Epithelial cell of prostate (primary cell): ENCODE measurements around the gene TPK1.

ENCODE experiments used
- DNase-seq: peaks from one replicate; pipeline ENCODE4 v3.0.0-alpha.2; 2011; ENCODE audit warnings: low read depth, low spot score
- H3K27ac ChIP-seq: fragments of 450-650 bp; 2 replicates; pipeline ENCODE4 v1.5.1; 2017; ENCODE audit warnings: mild to moderate bottlenecking

Gene TPK1

DNA sequence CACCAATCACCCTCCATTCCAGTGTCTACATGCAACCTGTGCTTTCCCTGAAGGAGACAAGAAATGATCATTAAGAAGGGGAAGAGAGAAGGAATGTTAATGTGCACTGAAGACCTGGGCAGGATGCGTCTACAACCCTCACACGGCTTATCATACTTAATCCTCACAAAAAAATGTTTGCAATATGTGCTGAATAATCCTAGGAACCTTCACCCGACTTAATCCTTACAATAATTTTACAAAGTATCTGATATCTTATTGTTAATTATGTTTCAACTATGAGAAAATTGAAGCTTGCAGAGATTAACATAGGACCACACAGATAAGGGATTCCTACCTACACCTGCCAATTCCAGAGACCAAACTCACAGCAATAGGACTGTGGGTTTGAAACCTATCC is 287.3 kb downstream of the TPK1 start:
- no peak for DNase-seq

GRCh38 chr7:144547888-144548287 is 288.0 kb downstream of the TPK1 start:
- no peak overlapping the region for H3K27ac ChIP-seq
- no peak for DNase-seq

More for the DNA sequence above, 287.3 kb downstream of the TPK1 start:
- no peak overlapping the region for H3K27ac ChIP-seq

DNA sequence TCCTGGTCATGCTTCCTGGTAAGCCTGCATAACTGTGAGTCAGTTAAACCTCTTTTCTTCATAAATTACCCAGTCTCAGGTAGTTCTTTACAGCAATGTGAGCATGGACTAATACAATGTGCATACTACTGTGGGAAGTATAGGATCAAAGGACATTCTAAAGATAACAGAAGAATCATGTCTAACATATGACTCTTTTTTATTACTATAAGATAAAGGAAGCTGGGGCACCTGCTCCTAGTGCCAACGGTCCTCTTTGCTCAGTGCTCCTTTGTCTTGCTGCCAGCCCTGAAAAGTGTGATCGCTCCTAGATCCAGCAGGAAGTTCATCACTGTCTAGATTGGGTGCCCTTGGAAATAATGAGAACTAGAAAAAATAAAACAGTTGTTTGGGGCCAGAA is 289.1 kb downstream of the TPK1 start:
- no peak for DNase-seq
- H3K27ac ChIP-seq, result no peak overlapping the region

DNA sequence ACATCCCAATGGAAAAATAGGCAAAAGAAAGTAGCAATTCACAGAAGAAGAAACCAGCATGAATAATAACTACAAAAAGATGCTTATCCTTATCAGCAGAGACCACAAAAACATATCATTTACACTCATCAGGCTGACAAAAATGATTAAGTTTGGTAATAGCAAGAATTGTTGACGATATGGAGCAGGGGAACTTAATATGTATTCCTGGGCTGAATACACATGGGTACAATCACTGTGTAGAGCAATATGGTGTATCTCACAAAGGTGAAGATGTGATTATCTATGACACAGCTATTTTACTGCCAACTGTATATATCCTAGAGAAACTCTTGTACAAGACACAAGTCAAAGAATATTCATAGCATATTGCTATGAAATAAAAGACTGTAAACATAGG is 290.5 kb downstream of the TPK1 start:
- DNase-seq, result no peak
- H3K27ac ChIP-seq, result no peak overlapping the region

DNA sequence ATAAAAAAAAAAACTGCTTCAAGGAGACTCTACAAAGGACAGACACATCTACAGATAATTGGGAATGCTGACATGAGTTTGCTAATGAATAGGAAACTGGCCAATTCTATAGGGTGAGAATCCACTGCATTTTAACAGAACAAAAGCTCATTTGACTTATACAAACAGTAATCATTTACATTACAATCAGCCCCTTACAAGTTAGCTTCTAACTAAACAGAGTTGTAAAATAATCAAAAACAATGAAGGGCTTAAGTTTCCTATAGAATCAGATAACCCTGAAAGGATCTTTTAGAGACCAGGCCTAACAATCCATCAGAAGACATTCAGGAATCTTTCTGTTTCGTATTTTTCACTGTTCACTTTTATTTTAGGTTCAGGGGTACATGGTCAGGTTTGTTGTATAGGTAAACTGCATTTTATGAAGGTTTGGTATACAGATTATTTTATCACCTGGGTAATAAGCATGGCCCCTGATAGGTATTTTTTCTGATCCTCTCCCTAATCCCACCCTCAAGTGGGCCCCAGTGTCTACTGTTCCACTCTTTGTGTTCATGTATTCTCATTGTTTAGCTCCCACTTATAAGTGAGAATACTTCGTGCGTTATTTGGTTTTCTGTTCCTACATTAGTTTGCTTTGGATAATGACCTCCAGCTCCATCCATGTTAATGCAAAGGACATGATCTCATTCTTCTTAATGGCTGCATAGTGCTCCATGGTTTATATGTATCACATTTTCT is 301.0 kb downstream of the TPK1 start:
- H3K27ac ChIP-seq, result no peak overlapping the region
- no peak for DNase-seq

DNA sequence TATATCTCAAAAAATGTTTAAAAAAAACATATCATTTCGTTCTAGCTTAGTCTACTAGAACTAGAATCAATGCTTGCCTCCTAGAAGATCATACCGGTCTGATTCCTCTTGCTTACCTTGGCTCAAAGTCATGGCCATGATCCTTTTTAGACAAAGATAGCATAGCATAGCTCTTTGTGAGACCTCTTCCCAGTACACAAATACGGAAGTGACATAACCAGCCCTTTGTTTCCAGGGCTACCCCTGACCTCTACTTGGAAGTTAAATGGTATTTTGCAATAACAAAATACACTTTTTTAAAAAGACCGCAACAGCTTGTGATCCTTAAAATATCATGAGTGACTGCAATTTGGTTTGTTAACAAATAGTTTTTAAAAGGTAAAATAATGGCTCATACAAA is 301.7 kb downstream of the TPK1 start:
- H3K27ac ChIP-seq, result no peak overlapping the region
- no peak for DNase-seq

- H3K27ac ChIP-seq, result no peak overlapping the region
- no peak for DNase-seq
These were observed 304.7 kb downstream of the TPK1 start for GRCh38 chr7:144531181-144531580.

DNA sequence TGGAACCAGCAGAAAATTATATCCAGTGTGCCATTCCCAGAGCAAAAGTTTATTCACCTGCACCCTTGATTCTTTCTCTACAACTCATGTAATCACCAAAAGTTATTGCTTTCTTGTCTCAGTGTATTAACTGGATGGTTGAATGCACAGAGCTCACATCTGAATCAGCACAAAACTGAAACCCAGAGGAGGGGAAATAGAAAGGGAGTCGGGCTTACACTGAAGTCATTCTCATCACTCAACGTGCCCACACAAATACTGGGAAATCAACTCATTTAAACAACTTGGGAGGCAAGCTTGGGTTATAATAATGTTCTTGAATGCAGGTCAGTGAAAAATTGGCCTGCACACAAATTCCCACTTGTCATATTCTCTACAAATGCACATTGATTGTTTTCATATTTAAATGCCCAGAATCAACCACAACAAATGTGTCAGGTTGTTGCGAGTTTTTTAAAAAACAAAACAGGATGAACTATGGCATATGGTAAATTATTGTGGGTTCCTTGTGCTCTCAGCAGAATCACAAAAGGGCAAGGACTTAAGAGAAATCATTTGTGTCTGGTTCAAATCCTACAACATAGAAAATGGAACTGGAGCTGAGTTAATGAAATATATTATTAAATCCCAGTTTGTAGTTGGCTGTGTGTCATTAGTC is 306.5 kb downstream of the TPK1 start:
- DNase-seq, result no peak
- no peak overlapping the region for H3K27ac ChIP-seq

GRCh38 chr7:144528536-144529045 is 307.3 kb downstream of the TPK1 start:
- no peak for DNase-seq

GRCh38 chr7:144527051-144527471 is 308.8 kb downstream of the TPK1 start:
- H3K27ac ChIP-seq, result no peak overlapping the region
- no peak for DNase-seq

More at GRCh38 chr7:144528536-144529045, 307.3 kb downstream of the TPK1 start:
- no peak overlapping the region for H3K27ac ChIP-seq

DNA sequence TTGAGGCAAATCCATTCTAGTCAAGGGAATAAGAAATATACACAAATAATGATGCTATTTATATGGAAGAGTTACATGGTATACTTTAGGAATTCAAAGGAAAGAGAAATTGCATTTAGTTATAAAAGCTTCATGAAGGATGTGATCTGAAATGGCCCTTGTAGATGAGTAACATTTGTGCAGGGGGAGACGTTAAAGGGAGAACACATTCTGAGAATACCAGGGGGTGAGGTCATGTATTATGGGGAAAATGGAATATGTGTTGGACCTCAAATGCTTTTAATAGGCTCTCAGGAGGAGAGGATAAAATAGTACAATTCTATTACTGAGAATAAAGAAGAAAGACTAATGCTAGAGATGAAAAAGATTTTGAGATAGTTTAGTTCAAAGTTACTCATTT is 309.9 kb downstream of the TPK1 start:
- DNase-seq, result no peak

DNA sequence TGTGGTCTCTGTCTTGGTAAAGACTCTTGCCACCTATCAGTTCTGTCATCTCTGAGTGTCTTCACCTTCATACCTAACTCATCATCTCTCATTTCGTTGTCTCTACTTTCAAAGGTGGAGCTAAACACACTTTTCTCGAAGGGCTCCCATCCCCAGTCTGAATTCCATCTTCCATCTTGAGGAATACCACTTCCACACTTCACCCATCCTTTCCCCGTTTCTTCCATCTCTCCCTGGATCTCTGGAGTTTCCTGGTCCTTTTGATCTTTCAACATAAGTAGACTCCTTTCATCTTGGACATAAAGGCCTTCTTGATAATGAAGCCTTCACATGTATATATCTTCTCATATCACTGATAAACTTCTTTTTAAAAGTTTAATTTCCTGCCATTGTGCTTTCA is 311.6 kb downstream of the TPK1 start:
- H3K27ac ChIP-seq, result no peak overlapping the region
- DNase-seq, result no peak

More for the DNA sequence above, 309.9 kb downstream of the TPK1 start:
- H3K27ac ChIP-seq, result no peak overlapping the region

GRCh38 chr7:144523621-144524020 is 312.2 kb downstream of the TPK1 start:
- DNase-seq, result no peak
- H3K27ac ChIP-seq, result no peak overlapping the region

GRCh38 chr7:144519925-144520324 is 315.9 kb downstream of the TPK1 start:
- H3K27ac ChIP-seq, result no peak overlapping the region
- no peak for DNase-seq

- H3K27ac ChIP-seq, result no peak overlapping the region
- DNase-seq, result no peak
These were observed 317.5 kb downstream of the TPK1 start for GRCh38 chr7:144518360-144518759.

GRCh38 chr7:144517749-144518148 is 318.1 kb downstream of the TPK1 start:
- no peak overlapping the region for H3K27ac ChIP-seq
- no peak for DNase-seq

GRCh38 chr7:144516729-144517525 is 318.9 kb downstream of the TPK1 start:
- H3K27ac ChIP-seq, result no peak overlapping the region
- DNase-seq, result no peak

GRCh38 chr7:144513334-144513733 is 322.5 kb downstream of the TPK1 start:
- DNase-seq, result no peak
- no peak overlapping the region for H3K27ac ChIP-seq

DNA sequence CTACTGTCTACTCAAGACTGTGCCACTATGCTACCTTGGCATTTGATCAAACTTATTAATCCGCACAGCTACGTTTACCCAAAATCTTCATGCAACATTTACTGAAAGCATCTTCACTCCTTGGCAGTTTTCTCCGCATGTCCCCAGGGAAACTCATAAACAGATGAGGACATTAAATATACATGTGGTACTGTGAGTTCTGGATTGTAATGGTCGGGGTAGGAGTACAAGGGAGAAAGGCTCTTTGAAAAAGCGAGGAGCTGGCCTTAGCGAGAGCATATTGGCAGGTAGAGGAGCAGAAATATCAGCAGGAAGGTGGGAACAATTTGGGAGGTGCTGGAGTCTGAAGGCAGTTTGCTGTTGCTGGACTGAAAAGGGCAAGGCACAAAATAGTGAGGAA is 325.2 kb downstream of the TPK1 start:
- DNase-seq, result no peak
- no peak overlapping the region for H3K27ac ChIP-seq

DNA sequence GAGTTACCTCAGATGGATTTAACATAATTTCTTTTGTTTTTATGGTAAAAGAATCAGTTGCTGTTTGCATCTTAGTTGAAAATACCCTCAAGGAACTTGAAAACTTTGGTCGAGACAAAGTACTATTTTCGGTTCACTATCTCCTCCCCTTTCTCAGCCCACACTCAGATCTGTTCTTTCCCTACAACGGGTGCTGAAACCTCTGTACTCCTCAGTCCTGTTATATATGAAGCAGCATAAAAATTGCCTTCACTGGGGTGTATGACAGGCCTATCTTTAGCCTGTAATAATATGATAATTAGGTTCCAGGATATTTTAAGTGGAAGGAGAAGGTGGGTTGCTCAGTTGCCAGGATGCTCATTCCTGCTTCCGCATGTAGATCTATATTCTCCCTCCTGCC is 327.2 kb downstream of the TPK1 start:
- H3K27ac ChIP-seq, result no peak overlapping the region
- no peak for DNase-seq

DNA sequence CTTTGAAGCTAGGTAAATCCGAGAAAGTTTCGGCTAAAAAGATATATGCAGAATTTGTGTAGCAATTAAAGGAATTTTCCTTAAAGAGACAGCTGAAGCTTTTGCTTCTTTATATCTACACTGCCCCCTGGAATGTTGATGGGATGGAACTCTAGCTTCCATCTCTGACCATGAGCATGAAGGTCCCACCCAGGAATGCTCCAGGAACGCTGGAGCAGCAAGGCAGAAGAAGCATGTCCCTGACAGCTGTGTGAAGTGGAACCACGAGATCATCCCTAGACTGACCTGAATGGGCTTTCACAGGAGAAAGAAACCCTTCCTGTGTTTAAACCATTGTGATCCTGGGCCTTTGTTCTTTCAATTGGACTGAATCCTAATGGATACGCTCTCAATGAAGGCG is 332.6 kb downstream of the TPK1 start:
- H3K27ac ChIP-seq, result no peak overlapping the region
- no peak for DNase-seq
